Measurements from ENCODE around the gene PHTF2. TPM values are rescaled to one million over a fixed set of nuclear protein-coding genes. Genes with fewer than 3 reads are reported as not detected.
"Not testable (repeated sequence)": the region's sequence is repeated elsewhere in the genome, so short reads cannot be mapped to it uniquely, and the experiment has no call there.

The PHTF2 gene
- polyA plus RNA-seq, 5 donors: 16.9 to 42.3 (median 34.4) TPM

- no peak for DNase-seq
Observed at GRCh38 chr7:77985232-77985973, 186.8 kb downstream of the PHTF2 start.

GRCh38 chr7:77985974-77986339 lies 187.4 kb downstream of the PHTF2 start:
- no peak for DNase-seq

GRCh38 chr7:77989981-77990566 lies 191.5 kb downstream of the PHTF2 start:
- no peak for DNase-seq

GRCh38 chr7:77991656-77992055 lies 193.1 kb downstream of the PHTF2 start:
- no peak for DNase-seq

- DNase-seq: peak; percentile 28 to 34
Observed at GRCh38 chr7:77993838-77994237, 195.3 kb downstream of the PHTF2 start.

GRCh38 chr7:77995717-77996116 lies 197.1 kb downstream of the PHTF2 start:
- no peak for DNase-seq

GRCh38 chr7:77999168-77999567 lies 200.6 kb downstream of the PHTF2 start:
- not testable (repeated sequence) for DNase-seq

- no peak for DNase-seq
Observed at GRCh38 chr7:78002021-78002420, 203.4 kb downstream of the PHTF2 start.

GRCh38 chr7:78002715-78003114 lies 204.1 kb downstream of the PHTF2 start:
- DNase-seq: no peak

- no peak for DNase-seq
Observed at GRCh38 chr7:78006063-78006755, 207.6 kb downstream of the PHTF2 start.

Other genes starting within 250 kb of the PHTF2 start
- 10 to 100 TPM; 23.8 to 40.1 (median 38.6) TPM for gene RSBN1L, start 102.3 kb upstream of the PHTF2 start, polyA plus RNA-seq (ENCODE audit: insufficient read depth in 1 of 5, insufficient read length in 5 of 5, low replicate concordance in 1 of 5)
- 10 to 100 TPM; 20.5 to 27.9 (median 21.9) TPM for gene TMEM60, start 339 bp upstream of the PHTF2 start, polyA plus RNA-seq (ENCODE audit: insufficient read depth in 1 of 5, insufficient read length in 5 of 5, low replicate concordance in 1 of 5)

Data from right lung (tissue), 5 donors.